Measurements from ENCODE around the gene GJC2. TPM values are rescaled to one million over a fixed set of nuclear protein-coding genes. Genes with fewer than 3 reads are reported as not detected.

Gene GJC2
- polyA plus RNA-seq, 2 of the 4 experiments (the other 2 are of a cell fraction), result 0.09 to 0.48 TPM

- Histone ChIP-seq H3K27ac (no peak overlapping the region), H3K4me2 (no peak overlapping the region), H3K9me3 (peaks cover 11% of the 10 kb centered on the region), H3K4me3 (no peak overlapping the region), H3K4me1 (no peaks in the 10 kb centered on the region)
- FAIRE-seq (no peak), ATAC-seq (no peak), DNase-seq (ENCODE audit: low read depth in 1 of 2, low spot score in 1 of 2) (no peak)
- ChIA-PET CTCF (interaction anchor here (3.9 kb wide), 1 partner anchor 12 kb away, joined by 19 read pairs; no protein-coding TSS in a partner anchor), POLR2A (no interaction called here)
- no peak for TF ChIP-seq ATOH8 (CRISPR knock-in tag; IDR thresholded peaks at IDR 0.05; ENCODE audit: low read depth)
- TF ChIP-seq NR3C1 (IDR thresholded peaks at IDR 0.05), result no peak
- no peak for TF ChIP-seq EHF (CRISPR knock-in tag; IDR thresholded peaks at IDR 0.05)
- TF ChIP-seq ELK1 (IDR thresholded peaks at IDR 0.05; ENCODE audit: low read depth, low read length), result no peak
- no peak for TF ChIP-seq POLR2A (IDR thresholded peaks at IDR 0.05; ENCODE audit: low read length)
- TF ChIP-seq ZFP36 (IDR thresholded peaks at IDR 0.05; ENCODE audit: borderline replicate concordance, partially characterized antibody), result no peak
- TF ChIP-seq JUNB (IDR thresholded peaks at IDR 0.05), result no peak
- TF ChIP-seq CHD2 (IDR thresholded peaks at IDR 0.05; ENCODE audit: low read length, partially characterized antibody), result no peak
- TF ChIP-seq RNF2 (IDR thresholded peaks at IDR 0.05; ENCODE audit: borderline replicate concordance, low read depth), result no peak
- no peak for TF ChIP-seq HES2 (IDR thresholded peaks at IDR 0.05)
- WGBS (ENCODE audit: missing lambda C conversion rate), result 75% methylated on average over 13 of the region's 14 CpGs
Observed at GRCh38 chr1:228190182-228190581, 40.5 kb downstream of the GJC2 start.

GRCh38 chr1:228190778-228191177 lies 41.0 kb downstream of the GJC2 start:
- TF ChIP-seq ZNF302 (CRISPR knock-in tag; IDR thresholded peaks at IDR 0.05), result no peak
- TF ChIP-seq HMGXB4 (CRISPR knock-in tag; IDR thresholded peaks at IDR 0.05; ENCODE audit: borderline replicate concordance), result no peak
- TF ChIP-seq ESRRA (IDR thresholded peaks at IDR 0.05; ENCODE audit: borderline replicate concordance, low read length), result no peak
- TF ChIP-seq PHF8 (IDR thresholded peaks at IDR 0.05; ENCODE audit: borderline replicate concordance, low read depth), result no peak
- no peak for TF ChIP-seq NPAS2 (CRISPR knock-in tag; IDR thresholded peaks at IDR 0.05; ENCODE audit: borderline replicate concordance)
- no peak for TF ChIP-seq ZSCAN20 (CRISPR knock-in tag; IDR thresholded peaks at IDR 0.05)
- no peak for TF ChIP-seq EHF (CRISPR knock-in tag; IDR thresholded peaks at IDR 0.05)
- TF ChIP-seq ELK1 (IDR thresholded peaks at IDR 0.05; ENCODE audit: low read depth, low read length), result no peak
- TF ChIP-seq HDAC2 (IDR thresholded peaks at IDR 0.05), result no peak
- no peak for TF ChIP-seq RCOR1 (IDR thresholded peaks at IDR 0.05; ENCODE audit: low read depth, low read length)
- TF ChIP-seq MAFK (IDR thresholded peaks at IDR 0.05; ENCODE audit: partially characterized antibody), result no peak
- TF ChIP-seq HEYL (CRISPR knock-in tag; IDR thresholded peaks at IDR 0.05), result no peak
- no peak for TF ChIP-seq POLR2AphosphoS2 (conservative IDR thresholded peaks at IDR 0.05; ENCODE audit: low read length)
- no peak for TF ChIP-seq ATOH8 (CRISPR knock-in tag; IDR thresholded peaks at IDR 0.05; ENCODE audit: low read depth)
- no peak for TF ChIP-seq JUNB (IDR thresholded peaks at IDR 0.05)
- no peak for TF ChIP-seq SREBF2 (IDR thresholded peaks at IDR 0.05)
- TF ChIP-seq CBX2 (IDR thresholded peaks at IDR 0.05; ENCODE audit: borderline replicate concordance, low read depth), result no peak
- no peak for TF ChIP-seq KDM5A (IDR thresholded peaks at IDR 0.05)
- TF ChIP-seq CEBPB (IDR thresholded peaks at IDR 0.05), result no peak
- DNase-seq (ENCODE audit: low read depth in 1 of 2, low spot score in 1 of 2), result no peak
- no peak for ATAC-seq
- POLR2A ChIA-PET, result no interaction called here
- CTCF ChIA-PET, result interaction anchor here (3.9 kb wide), 1 partner anchor 12 kb away, joined by 19 read pairs; no protein-coding TSS in a partner anchor
- Histone ChIP-seq H3K4me3 (no peak overlapping the region), H3K9me3 (peaks cover 11% of the 10 kb centered on the region), H3K4me1 (no peaks in the 10 kb centered on the region), H3K4me2 (no peak overlapping the region), H3K27ac (no peak overlapping the region)
- 61% methylated on average over 5 of the region's 5 CpGs for WGBS (ENCODE audit: missing lambda C conversion rate)
- no peak for FAIRE-seq

All from A549 (cell line).